Activated T-helper 17 cell treated with anti-CD3 and anti-CD28 coated beads, Interleukin-2, amount 50 U/mL, for 72 hours (primary cell): ENCODE results near the gene CDX1. TPM values are rescaled to one million over a fixed set of nuclear protein-coding genes. Genes with fewer than 3 reads are reported as not detected.

ENCODE experiments used
- ATAC-seq: fragments of 150-1000 bp; cut with Tn5 transposase; replicated peaks from 2 replicates; pipeline ENCODE4 v1.10.0; 2021; ENCODE audit warnings: mild to moderate bottlenecking, moderate library complexity
- H3K27ac Mint-ChIP-seq: one replicate; pipeline ENCODE4 v1.8.0; 2022; ENCODE audit warnings: mixed read lengths
- H3K27me3 Mint-ChIP-seq: one replicate; pipeline ENCODE4 v1.8.0; 2022; ENCODE audit warnings: mixed read lengths
- H3K36me3 Mint-ChIP-seq: one replicate; pipeline ENCODE4 v1.8.0; 2022; ENCODE audit warnings: low read depth, mild to moderate bottlenecking, mixed read lengths
- H3K4me1 Mint-ChIP-seq: one replicate; pipeline ENCODE4 v1.8.0; 2022; ENCODE audit warnings: mixed read lengths
- H3K4me3 Mint-ChIP-seq: one replicate; pipeline ENCODE4 v1.8.0; 2022; ENCODE audit warnings: mild to moderate bottlenecking, mixed read lengths
- H3K9me3 Mint-ChIP-seq: one replicate; pipeline ENCODE4 v1.8.0; 2022; ENCODE audit warnings: mixed read lengths
- total RNA-seq, 2 donors: library from RNA; stranded (reverse); gene quantifications; one replicate each; pipeline ENCODE4 v1.2.3, GENCODE V29; 2022

Gene CDX1
- total RNA-seq = not detected

DNA sequence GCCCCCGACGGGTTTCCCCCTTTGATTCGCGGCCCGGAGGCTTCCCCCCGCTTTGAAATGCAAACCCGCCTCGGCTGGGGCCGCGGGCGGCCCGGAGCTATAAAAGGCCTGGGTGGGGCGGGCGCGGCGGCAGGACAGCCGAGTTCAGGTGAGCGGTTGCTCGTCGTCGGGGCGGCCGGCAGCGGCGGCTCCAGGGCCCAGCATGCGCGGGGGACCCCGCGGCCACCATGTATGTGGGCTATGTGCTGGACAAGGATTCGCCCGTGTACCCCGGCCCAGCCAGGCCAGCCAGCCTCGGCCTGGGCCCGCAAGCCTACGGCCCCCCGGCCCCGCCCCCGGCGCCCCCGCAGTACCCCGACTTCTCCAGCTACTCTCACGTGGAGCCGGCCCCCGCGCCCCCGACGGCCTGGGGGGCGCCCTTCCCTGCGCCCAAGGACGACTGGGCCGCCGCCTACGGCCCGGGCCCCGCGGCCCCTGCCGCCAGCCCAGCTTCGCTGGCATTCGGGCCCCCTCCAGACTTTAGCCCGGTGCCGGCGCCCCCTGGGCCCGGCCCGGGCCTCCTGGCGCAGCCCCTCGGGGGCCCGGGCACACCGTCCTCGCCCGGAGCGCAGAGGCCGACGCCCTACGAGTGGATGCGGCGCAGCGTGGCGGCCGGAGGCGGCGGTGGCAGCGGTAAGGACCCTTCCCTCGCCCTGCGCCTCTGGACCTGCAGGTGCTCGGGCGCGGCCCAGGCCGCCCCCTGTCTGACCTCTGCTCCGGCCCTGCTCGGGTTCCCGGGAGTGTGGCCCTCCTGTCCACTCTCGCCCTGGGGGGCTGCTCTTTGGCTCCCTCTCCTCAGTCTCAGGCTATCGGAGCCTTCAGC, at the start of gene CDX1:
CDX1 (plus strand) TSS at position 129 of the 862 bp plus-strand sequence; CDS start at position 228, 99 bp downstream.
- ATAC-seq = no peak
- Mint-ChIP-seq H3K9me3 (no peaks in the 10 kb centered on the region), H3K4me3 (no peak within 1 kb of the TSS), H3K36me3 (no peaks in the 10 kb centered on the region), H3K4me1 (no peaks in the 10 kb centered on the region), H3K27me3 (peaks cover 34% of the 10 kb centered on the region), H3K27ac (no peak within 1 kb of the TSS)

GRCh38 chr5:150117945-150118560, 48.5 kb upstream of the CDX1 start:
- no peak overlapping the region for H3K27ac Mint-ChIP-seq
- no peaks in the 10 kb centered on the region for H3K36me3 Mint-ChIP-seq
- no peaks in the 10 kb centered on the region for H3K9me3 Mint-ChIP-seq
- H3K4me3 Mint-ChIP-seq = no peak overlapping the region
- no peaks in the 10 kb centered on the region for H3K27me3 Mint-ChIP-seq
- H3K4me1 Mint-ChIP-seq = no peaks in the 10 kb centered on the region
- ATAC-seq = no peak

GRCh38 chr5:150118561-150119229, 47.9 kb upstream of the CDX1 start:
- H3K27ac Mint-ChIP-seq = no peak overlapping the region
- no peaks in the 10 kb centered on the region for H3K36me3 Mint-ChIP-seq
- H3K27me3 Mint-ChIP-seq = no peaks in the 10 kb centered on the region
- H3K4me1 Mint-ChIP-seq = no peaks in the 10 kb centered on the region
- no peak overlapping the region for H3K4me3 Mint-ChIP-seq
- no peak for ATAC-seq
- no peaks in the 10 kb centered on the region for H3K9me3 Mint-ChIP-seq

GRCh38 chr5:150119421-150120061, 47.0 kb upstream of the CDX1 start:
- no peaks in the 10 kb centered on the region for H3K27me3 Mint-ChIP-seq
- no peaks in the 10 kb centered on the region for H3K36me3 Mint-ChIP-seq
- no peaks in the 10 kb centered on the region for H3K9me3 Mint-ChIP-seq
- H3K4me1 Mint-ChIP-seq = no peaks in the 10 kb centered on the region
- no peak for ATAC-seq
- no peak overlapping the region for H3K4me3 Mint-ChIP-seq
- H3K27ac Mint-ChIP-seq = no peak overlapping the region

DNA sequence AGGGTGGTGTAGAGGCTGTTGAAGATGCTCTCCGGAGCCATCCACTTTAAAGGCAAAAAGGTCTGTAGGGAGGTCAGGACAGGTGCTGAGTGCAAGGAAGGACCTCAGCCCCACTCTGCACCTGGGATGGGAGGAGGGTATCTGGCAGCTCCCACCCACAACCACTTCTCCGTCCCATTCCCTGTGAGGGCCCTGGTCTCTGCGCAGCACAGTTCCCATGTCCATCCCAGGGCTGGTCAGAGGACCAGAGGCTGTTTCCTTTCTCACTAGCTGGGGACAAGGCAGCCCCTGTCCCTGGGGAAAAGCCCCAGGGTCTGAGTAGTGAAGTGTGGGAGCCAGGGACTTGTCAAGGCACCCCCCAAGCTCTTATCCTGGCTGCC, 46.5 kb upstream of the CDX1 start:
- Mint-ChIP-seq H3K9me3 (no peaks in the 10 kb centered on the region), H3K27ac (no peak overlapping the region), H3K4me1 (no peaks in the 10 kb centered on the region), H3K4me3 (no peak overlapping the region), H3K36me3 (no peaks in the 10 kb centered on the region), H3K27me3 (no peaks in the 10 kb centered on the region)
- ATAC-seq = no peak

DNA sequence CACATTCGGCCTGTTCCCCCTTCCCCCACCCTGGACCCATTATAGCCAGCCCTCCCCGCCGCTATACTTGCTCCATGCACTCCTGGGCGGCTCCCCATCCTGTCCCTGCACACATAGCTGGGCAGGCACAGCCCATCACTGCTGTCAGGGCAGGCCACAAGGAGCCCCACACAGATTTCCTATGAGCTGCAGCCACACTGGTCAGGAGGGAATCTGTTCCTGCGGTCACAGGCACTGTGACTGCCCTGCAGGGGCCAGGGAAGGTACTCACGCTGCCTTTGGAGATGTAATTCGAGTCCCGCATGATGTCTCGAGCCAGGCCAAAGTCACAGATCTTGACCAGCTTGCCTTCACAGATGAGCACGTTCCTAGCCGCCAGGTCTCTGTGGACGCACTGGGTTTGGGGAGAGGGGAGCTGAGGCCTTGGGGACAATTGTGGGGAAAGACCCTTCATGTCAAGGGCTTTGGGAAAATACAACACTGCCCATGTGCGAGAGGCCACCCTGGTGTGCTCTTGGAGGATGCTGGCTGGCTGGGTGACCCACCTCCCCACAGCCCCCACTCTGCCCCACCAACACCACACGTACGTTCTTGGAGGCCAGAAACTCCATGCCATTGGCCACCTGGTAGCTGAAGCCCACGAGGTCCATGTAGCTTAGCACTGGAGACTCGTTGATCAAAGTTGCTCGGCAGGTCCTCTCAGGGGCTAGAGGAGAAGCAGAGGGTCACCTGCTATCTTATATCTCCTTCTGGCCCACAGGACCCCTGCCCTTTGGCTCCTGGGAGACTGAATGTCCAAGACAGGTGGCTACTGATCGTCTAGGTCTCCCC, 45.7 kb upstream of the CDX1 start:
- H3K27ac Mint-ChIP-seq = no peak overlapping the region
- no peaks in the 10 kb centered on the region for H3K27me3 Mint-ChIP-seq
- no peak for ATAC-seq
- no peaks in the 10 kb centered on the region for H3K9me3 Mint-ChIP-seq
- H3K4me1 Mint-ChIP-seq = no peaks in the 10 kb centered on the region
- H3K36me3 Mint-ChIP-seq = no peaks in the 10 kb centered on the region
- H3K4me3 Mint-ChIP-seq = no peak overlapping the region

DNA sequence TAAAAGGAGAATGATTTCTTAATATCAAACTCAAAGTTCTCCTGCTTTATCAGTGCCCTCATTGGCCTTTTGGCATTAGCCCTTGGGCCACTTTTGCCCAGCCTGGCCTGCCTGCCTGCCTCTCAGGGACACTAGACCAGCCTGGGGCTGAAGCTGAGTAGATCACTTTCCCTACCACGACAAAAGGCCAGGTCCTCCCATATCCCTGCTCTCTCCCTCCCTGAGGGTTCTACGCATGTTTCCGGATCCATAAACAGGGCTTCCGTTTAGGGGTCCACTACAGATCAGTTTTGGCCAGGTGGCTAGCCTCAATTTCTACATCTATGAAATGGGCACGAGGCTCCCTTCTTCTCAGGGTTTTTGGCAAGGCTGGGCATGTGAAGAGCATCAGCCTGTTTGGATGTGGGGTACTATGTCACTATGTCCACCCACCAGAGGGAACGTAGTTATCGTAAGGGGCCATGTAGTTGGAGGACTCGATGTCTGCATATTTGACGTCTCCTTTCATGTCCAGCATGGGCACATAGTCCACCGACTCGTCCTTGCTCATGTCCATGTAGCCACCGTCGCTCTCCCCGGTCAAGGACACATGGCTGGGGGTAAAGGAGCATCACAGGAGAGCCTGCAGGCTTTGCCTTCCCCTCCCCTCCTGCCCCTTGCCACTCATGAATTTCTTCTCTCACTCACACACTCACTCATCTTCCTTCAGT, 45.0 kb upstream of the CDX1 start:
- H3K4me3 Mint-ChIP-seq = no peak overlapping the region
- H3K27me3 Mint-ChIP-seq = no peaks in the 10 kb centered on the region
- H3K4me1 Mint-ChIP-seq = no peaks in the 10 kb centered on the region
- ATAC-seq = no peak
- no peak overlapping the region for H3K27ac Mint-ChIP-seq
- H3K9me3 Mint-ChIP-seq = no peaks in the 10 kb centered on the region
- H3K36me3 Mint-ChIP-seq = no peaks in the 10 kb centered on the region

GRCh38 chr5:150122158-150122510, 44.4 kb upstream of the CDX1 start:
- H3K27me3 Mint-ChIP-seq = no peaks in the 10 kb centered on the region
- no peak overlapping the region for H3K27ac Mint-ChIP-seq
- no peaks in the 10 kb centered on the region for H3K36me3 Mint-ChIP-seq
- no peaks in the 10 kb centered on the region for H3K4me1 Mint-ChIP-seq
- peak; percentile 61 for ATAC-seq
- H3K9me3 Mint-ChIP-seq = no peaks in the 10 kb centered on the region
- no peak overlapping the region for H3K4me3 Mint-ChIP-seq

- no peak for ATAC-seq
These were observed 43.8 kb upstream of the CDX1 start for GRCh38 chr5:150122536-150123481.

GRCh38 chr5:150123542-150123941, 43.0 kb upstream of the CDX1 start:
- Mint-ChIP-seq H3K4me1 (no peaks in the 10 kb centered on the region), H3K9me3 (no peaks in the 10 kb centered on the region), H3K36me3 (no peaks in the 10 kb centered on the region), H3K27me3 (no peaks in the 10 kb centered on the region), H3K4me3 (no peak overlapping the region), H3K27ac (no peak overlapping the region)
- no peak for ATAC-seq

More at GRCh38 chr5:150122536-150123481, 43.8 kb upstream of the CDX1 start:
- H3K27ac Mint-ChIP-seq = no peak overlapping the region
- H3K4me1 Mint-ChIP-seq = no peaks in the 10 kb centered on the region
- no peak overlapping the region for H3K4me3 Mint-ChIP-seq
- no peaks in the 10 kb centered on the region for H3K9me3 Mint-ChIP-seq
- no peaks in the 10 kb centered on the region for H3K27me3 Mint-ChIP-seq
- no peaks in the 10 kb centered on the region for H3K36me3 Mint-ChIP-seq

DNA sequence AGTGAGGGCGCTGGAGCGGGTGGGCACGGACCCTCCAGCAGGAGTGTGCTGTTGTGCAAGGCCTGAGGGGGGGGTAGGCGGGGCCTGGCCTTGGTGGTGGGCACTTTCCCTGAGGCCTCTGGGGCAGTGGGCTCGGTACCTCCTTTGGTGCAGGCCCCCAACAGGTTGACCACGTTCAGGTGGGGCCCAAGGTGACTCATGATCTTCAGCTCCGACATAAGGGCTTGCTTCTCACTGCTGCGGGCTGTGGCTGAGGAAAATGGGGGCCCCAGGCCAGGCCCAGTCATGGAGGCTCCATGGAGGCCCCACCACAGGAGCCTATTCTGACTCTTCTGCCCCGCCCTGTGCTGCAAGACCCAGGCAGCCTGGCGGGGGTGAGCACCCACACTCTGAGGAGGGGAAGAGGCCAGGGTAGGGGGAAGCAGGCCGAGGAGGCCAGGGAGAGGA, 42.4 kb upstream of the CDX1 start:
- Mint-ChIP-seq H3K9me3 (no peaks in the 10 kb centered on the region), H3K27ac (no peak overlapping the region), H3K27me3 (no peaks in the 10 kb centered on the region), H3K4me1 (no peaks in the 10 kb centered on the region), H3K36me3 (no peaks in the 10 kb centered on the region), H3K4me3 (no peak overlapping the region)
- ATAC-seq = no peak

GRCh38 chr5:150124596-150124995, 42.0 kb upstream of the CDX1 start:
- Mint-ChIP-seq H3K36me3 (no peaks in the 10 kb centered on the region), H3K9me3 (no peaks in the 10 kb centered on the region), H3K4me1 (no peaks in the 10 kb centered on the region), H3K4me3 (no peak overlapping the region), H3K27ac (no peak overlapping the region), H3K27me3 (no peaks in the 10 kb centered on the region)
- ATAC-seq = no peak

GRCh38 chr5:150125334-150125733, 41.2 kb upstream of the CDX1 start:
- Mint-ChIP-seq H3K4me3 (no peak overlapping the region), H3K27me3 (no peaks in the 10 kb centered on the region), H3K27ac (no peak overlapping the region), H3K9me3 (no peaks in the 10 kb centered on the region), H3K4me1 (no peaks in the 10 kb centered on the region), H3K36me3 (no peaks in the 10 kb centered on the region)
- ATAC-seq = no peak
